ENCODE results near the gene MYMX.
A peak's percentile ranks its signal among the peaks of the same experiment; 100 is the strongest.
"Not testable (repeated sequence)": the region's sequence is repeated elsewhere in the genome, so short reads cannot be mapped to it uniquely, and the experiment has no call there.

The MYMX gene

DNA sequence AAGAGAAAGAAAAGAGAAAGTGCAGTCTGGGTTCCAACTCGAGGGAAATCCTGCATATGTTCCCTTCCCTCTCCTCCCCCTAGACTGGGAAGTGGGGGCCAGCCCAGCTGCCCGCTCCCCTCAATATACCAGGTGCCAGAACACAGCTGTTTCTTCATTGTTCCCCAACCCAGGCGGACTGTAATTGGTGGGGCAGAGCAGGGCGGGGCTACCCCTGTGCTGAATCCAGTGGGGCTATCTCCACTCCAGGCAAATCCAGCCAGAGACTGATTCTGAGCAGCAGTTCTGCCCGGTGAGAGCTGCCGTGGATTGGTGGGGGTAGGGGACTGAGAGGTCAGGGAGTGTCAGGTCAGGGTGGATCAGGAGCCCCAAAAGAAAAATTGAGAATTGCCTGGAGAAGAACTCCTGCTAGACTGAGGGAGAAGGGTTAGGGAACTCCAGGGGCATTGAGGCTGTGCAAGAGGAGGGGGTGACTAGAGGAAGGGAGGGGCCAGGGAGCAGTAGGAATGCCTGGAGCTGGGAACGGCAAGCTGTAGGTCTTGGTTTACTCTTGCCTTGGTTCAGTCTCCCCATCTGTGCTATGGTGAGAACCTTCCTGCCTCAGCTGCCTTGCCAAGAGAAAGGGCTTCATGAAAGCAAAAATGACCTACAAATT lies at the start of gene MYMX:
MYMX (plus strand) TSS at position 250 of the 655 bp plus-strand sequence. CDS start 546 bp downstream, outside the sequence.
- DNase-seq, result no peak

DNA sequence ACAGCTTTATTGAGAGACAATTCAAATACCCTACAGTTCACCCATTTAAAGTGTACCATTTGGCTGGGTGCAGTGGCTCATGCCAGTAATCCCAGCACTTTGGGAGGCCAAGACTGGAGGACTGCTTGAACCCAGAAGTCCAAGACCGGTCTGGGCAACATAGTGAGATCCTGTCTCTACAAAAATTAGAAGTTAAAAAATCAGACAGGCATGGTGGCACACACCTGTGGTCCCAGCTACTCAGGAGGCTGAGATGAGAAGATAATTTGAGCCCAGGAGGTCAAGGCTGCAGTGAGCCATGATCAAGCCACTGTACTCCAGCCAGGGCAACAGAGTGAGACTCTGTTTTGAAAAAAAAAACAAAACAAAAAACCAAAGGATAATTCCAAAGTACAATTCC lies 49.2 kb upstream of the MYMX start:
- no peak for DNase-seq

DNA sequence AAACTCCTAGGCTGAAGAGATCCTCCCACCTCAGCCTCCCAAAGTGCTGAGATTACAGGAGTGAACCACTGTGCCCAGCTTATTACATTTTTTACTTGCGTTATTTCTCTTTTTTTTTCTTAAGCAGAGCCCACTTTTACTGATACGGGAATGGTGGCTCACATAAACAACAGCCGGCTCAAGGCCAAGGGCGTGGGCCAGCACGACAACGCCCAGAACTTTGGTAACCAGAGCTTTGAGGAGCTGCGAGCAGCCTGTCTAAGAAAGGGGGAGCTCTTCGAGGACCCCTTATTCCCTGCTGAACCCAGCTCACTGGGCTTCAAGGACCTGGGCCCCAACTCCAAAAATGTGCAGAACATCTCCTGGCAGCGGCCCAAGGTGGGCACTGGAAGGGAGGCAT lies 47.6 kb upstream of the MYMX start:
- no peak for DNase-seq

DNA sequence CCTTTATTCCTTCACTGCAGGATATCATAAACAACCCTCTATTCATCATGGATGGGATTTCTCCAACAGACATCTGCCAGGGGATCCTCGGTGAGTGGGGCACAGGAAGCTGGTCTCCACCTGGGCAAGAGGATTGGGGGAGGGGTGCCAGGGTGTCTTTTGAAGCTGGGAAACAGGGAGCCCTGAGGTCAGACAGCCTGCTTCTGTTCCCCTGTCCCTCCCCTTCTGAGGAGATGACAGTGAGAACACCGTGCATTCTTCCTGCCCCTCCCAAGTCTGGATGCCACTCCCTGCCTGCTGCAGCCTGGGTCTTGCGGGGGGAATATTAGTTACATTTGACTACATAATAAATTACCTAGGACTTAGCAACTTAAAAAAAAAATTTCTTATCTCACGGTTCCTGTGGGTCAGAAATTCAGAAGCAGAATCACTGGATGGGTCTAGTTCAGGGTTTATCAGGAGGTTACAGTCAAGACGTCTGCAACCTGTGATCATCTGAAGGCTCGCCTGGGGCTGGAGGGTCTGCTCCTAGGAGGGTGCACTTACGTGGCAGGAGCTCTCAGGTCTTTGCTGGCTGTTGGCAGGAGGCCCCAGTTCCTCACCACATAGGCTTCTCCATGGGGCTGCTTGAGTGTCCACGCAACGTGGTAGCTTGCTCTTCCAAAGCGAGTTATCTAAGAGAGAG lies 46.7 kb upstream of the MYMX start:
- DNase-seq, result no peak

DNA sequence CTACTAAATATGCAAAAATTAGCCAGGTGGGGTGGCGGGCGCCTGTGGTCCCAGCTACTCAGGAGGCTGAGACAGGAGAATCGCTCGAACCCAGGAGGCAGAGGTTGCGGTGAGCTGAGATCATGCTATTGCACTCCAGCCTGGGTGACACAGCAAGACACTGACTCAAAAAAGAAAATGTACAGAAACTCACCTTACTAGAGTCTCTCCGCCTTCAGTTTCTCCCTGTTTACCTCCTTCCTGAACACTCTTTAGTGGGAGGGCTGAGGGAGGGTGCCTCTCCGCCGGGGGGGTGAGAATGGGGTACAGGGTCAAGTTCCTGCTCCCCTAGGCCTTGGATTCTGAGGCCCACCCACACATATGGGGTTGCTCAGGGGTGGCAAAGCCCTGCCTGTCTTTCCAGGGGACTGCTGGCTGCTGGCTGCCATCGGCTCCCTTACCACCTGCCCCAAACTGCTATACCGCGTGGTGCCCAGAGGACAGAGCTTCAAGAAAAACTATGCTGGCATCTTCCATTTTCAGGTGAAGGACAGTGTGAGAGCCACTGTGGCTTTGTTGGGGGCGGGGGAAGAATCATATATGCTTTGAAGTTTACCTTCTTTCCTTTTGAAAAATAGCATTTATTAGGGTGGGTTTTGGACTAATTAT lies 44.7 kb upstream of the MYMX start:
- DNase-seq, result no peak

DNA sequence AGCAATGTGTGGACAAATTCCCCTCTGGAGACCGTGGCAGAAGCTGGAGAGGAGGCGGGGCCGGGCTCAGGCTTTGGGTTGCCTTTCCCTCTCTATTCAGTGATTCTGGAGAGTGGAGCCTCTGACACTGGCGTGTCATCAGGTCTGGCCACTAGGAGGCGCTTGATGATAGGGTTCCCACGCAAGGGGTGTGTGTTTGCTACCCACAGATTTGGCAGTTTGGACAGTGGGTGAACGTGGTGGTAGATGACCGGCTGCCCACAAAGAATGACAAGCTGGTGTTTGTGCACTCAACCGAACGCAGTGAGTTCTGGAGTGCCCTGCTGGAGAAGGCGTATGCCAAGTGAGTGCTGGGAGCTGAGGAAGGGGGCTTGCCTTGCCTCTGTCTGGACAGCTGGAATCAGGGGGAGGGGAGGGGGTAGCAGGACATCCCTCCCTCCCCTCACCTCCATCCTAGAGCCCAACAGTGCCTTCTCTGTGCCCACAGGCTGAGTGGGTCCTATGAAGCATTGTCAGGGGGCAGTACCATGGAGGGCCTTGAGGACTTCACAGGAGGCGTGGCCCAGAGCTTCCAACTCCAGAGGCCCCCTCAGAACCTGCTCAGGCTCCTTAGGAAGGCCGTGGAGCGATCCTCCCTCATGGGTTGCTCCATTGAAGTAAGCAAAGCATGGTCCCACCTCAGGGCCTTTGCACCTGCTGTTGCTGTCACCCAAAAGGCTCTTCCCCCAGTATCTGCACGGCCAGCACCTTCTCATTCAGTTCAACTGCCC lies 43.8 kb upstream of the MYMX start:
- peak; percentile 79 for DNase-seq

DNA sequence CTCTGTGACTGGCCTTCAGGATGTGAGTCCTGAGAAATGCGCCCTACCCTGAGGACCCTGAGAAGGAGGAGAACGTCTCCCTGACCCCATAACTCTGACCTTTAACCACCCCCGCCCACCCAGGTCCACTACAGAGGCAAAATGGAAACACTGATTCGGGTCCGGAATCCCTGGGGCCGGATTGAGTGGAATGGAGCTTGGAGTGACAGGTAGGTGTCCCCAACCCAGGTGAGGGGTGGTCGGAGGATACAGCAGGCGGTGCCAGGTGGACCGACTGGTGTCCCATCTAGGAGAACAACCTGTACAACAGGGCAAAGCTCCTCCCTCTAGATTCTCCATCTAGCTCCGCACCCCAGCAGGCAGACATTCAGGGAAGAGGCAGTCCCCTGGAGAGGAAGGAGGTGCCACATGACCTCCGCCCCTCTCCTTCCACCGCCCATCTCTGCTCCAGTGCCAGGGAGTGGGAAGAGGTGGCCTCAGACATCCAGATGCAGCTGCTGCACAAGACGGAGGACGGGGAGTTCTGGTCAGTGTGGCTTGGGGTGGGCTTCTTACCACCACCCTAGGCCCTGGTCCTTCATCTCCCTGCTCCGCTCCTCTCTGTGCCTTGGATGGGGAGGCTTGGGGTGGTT lies 40.5 kb upstream of the MYMX start:
- no peak for DNase-seq

DNA sequence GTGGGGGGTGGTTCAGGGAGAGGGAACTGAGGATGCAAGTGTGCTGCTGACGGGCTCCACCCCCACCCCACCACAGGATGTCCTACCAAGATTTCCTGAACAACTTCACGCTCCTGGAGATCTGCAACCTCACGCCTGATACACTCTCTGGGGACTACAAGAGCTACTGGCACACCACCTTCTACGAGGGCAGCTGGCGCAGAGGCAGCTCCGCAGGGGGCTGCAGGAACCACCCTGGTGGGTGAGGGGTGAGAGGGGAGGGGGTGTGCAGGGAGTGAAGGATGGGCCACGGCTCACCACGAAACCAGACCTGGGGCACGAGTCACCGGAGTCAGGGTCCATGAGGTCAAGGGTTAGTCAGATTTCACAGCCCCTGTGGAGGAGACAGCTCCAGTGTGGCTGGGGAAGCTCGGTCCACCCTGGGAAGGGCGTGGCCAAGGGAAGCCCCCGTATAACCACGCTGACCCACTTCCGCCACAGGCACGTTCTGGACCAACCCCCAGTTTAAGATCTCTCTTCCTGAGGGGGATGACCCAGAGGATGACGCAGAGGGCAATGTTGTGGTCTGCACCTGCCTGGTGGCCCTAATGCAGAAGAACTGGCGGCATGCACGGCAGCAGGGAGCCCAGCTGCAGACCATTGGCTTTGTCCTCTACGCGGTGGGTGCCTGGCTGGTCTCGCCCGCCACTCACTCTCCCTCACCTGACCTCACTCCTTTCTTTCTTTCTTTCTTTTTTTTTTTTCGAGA lies 39.8 kb upstream of the MYMX start:
- peak; percentile 35 for DNase-seq

DNA sequence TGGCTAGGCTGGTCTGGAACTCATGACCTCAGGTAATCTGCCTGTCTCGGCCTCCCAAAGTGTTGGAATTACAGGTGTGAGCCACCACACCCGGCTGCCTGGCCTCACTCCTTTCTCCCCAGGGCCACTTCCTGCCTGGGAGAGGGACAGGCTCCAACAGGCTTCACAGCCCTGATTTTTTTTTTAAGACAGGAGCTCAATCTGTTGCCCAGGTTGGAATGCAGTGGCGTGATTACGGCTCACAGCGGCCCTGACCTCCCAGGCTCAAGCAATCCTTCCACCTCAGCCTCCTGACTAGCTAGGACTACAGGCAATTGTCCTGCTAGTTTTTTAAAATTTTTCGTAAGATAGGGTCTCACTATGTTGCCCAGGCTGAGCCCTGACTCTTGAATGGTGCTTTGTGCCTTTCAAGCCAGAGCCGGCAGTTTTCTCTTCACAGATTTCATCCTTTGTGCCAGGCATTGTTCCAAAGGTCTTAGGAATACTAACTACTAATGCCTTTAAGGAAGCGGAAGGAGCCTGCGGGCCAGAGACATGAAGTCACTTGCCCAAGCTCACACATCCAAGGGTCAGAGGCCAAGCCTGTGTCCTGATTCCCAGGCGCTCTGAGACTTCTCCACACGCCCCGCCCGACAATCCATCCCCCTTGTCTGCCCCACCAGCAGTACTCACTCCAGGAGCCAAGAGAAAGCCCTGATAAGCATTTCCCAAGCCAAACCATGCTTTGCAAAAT lies 38.9 kb upstream of the MYMX start:
- no peak for DNase-seq

DNA sequence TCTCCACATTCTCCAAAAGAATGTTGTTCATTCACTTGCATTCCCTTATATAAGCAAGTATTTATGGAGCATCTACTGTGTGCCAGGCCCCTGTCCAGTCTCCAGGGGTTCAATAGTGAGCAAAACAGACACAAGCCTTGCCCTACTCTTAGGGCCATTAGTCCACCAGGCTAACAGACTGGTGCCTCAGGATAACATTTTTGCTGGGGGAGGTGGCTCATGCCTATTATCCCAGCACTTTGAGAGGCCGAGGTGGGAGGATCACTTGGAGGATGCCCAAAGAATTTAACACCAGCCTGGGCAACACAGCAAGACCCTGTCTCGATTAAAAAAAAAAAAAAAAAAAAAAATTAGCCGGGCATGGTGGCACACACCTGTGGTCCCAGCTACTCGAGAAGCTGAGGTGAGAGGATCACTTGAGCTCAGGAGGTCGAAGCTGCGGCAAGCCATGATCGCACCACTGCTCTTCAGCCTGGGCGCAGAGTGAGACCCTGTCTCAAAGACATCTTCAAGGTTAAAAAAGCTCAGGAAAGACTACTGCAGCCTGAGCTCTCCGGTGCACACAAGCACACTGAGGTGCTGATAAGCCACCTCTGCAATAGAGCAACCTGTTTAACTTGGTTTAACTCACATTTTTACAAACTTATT lies 38.2 kb upstream of the MYMX start:
- no peak for DNase-seq

DNA sequence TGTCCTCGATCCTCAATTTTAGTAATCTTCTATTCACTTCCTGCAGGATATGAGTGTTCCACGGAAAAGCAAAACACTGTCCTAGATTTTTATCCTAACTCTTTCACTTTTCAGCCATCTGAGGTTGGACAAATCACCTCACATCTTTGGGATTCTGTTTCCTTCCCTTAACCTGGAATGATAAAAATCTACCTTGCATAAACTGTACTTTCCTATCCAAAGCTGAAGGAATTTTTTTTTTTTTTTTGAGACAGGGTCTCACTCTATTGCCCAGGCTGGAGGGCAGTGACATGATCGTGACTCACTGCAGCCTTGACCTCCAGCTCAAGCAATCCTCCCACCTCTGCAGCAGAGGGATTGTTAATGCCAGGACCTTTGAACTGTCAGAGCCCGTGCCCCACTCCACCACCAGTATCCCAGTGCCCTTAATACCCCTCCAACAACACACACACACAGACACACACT lies 37.6 kb upstream of the MYMX start:
- DNase-seq, result no peak

DNA sequence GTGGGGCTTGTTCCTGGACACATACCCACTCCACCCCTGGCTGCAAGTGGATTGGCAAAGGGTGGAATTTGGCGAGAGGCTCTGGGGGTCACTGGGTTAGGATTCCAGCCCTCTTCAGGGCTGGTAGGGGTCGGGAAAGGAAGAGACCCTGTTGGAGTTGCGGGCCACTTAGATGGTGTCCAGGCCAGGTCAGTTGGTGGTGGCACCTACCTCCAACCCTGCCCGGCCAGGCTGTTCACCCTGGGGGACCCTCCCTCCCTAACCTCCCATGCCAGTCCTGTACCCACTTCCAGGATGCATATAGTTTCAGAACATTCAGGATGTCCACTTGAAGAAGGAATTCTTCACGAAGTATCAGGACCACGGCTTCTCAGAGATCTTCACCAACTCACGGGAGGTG lies 37.1 kb upstream of the MYMX start:
- DNase-seq, result no peak

DNA sequence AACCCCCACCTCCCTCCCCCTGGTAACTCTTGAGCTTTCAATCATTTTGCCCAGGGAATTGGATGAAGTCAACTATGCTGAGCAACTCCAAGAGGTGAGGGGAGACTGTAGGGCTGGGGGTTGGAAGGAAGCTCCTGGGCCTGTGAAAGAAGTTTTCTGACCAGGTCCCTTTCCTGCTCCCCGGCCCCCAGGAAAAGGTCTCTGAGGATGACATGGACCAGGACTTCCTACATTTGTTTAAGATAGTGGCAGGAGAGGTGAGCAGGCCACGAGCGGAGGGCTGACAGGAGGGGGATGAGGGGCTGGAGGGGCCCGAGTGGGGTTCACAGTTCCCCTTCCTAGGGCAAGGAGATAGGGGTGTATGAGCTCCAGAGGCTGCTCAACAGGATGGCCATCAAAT lies 36.3 kb upstream of the MYMX start:
- no peak for DNase-seq

DNA sequence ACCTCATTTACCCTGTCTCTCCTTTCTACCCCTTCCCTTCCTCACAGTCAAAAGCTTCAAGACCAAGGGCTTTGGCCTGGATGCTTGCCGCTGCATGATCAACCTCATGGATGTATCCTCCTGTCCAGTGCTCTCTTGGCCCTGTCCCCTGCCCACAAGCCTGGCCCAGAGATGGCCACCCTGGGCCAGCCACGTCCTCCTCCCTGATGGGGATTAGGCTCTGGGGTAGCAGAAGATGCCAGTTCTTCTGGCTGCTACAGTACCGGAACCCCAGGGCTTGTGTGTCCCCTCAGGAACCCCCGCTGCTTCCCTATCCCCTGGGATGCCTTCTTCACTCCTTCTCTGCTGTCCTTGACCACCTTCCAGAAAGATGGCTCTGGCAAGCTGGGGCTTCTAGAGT lies 35.8 kb upstream of the MYMX start:
- no peak for DNase-seq

DNA sequence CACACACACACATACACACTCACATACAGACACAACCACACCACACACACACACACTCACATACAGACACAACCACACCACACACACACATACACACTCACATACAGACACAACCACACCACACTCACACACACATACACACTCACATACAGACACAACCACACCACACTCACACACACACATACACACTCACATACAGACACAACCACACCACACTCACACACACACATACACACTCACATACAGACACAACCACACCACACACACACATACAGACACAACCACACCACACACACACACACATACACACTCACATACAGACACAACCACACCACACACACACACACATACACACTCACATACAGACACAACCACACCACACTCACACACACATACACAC lies 34.9 kb upstream of the MYMX start:
- DNase-seq, result not testable (repeated sequence)

DNA sequence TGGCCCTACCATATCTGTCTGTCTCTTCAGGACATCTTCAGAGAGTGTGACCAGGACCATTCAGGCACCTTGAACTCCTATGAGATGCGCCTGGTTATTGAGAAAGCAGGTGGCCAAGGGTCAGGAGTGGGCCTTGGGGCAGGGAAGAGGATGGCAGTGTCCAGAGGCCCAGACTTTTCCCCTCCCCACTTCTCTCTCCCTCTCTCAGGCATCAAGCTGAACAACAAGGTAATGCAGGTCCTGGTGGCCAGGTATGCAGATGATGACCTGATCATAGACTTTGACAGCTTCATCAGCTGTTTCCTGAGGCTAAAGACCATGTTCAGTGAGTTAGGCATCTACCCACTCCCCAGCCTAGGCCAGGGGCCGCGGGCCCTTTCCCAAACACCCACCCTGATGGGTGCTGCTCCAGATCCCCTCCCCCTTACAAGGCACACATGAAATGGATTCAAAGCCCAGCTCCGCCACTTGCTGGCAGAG lies 33.8 kb upstream of the MYMX start:
- no peak for DNase-seq

DNA sequence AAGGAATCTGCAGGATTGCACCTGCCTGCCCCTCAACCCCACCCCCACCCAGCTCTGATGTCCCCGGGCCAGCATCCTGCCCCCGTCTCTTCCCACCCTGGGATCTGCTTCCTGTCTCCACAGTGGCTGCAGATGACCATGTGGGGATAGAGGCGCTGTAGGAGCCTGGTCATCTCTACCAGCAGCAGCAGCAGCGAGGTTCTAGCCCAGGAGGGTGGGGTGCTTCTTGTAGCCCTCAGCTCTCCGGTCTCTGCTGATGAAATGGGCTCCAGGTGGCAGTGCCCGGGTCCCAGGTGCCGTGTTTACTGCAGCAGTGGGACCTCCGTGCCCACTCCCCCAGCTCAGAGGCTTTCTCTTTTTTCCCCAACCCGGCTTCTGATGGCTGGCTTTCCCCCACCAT lies 32.9 kb upstream of the MYMX start:
- no peak for DNase-seq

DNA sequence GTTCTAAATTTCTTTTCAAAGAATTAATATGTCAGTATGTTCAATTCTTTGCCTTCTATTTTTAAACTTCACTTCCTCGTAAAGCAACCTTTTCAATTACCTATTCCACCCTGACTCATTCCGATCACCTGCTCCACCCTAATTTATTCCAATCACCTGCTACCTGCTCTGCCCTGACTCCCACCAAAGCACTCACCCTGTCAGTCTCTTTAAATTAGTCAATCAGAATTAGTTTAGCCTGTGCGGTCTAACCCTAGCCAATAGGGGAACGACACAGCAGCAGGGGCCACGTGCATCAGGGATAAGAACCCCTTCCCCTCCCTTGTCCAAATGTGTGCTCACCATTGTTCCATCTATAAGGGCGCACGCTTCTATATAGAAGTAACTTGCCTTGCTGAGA lies 31.4 kb upstream of the MYMX start:
- not testable (repeated sequence) for DNase-seq

DNA sequence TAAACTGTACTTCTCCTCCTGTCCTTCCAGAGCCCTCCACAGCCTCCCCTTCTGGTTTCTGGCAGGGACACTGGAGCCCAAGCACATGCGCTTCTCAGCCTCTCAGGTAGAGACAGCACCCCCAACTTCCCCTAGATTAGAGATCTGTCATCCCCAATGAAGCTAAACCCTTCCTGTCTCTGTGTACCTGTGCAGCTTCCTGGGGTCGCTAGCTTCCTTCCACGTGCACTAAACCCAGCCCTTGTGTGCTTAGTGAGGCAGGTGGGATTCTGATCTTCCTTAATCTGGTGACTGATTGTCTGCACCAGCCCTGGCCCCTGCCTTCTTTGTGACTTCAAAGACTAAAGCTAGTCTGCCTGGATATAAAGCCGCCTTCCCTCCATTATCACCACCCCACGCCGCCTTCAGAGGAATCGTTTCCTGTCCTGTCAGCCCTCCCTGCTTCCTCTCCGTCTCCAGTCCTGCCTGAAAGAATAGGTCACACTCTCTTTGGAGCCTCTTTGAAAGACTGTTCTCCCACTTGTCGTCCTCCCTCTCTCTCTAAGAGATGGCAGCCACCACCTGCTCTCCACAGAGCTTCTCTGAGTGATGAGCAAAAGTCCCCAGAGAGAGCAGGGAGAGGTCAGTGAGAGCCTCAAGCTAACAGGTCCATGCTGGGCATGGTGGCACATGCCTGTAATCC lies 30.6 kb upstream of the MYMX start:
- no peak for DNase-seq

DNA sequence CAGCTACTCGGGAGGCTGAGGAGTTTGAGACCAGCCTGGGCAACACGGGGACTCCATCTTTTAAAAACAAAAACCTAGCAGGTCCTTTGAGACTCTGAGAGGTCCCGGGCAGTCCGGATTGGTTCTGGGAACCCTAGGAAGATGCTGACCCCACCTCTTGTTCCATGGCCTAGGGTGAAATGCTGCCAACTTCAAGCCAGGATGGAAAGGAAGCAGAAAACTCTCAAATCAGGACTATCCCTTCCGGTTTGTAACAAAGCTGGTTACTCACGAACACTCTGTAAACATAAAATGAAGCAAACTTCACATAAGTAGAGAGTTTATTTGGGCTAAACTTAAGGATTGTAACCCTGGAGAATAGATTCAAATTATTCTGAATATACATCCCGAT lies 30.1 kb upstream of the MYMX start:
- no peak for DNase-seq

All from CD4-positive, alpha-beta T cell treated with Interleukin-21 for 1 hour (primary cell).